Upper lobe of left lung (tissue), 4 donors: ENCODE measurements around the gene UNC13C.

Experiments used
- CTCF ChIP-seq, 6 experiments: fragments of 450-650 bp in 4 of 6; fragments of 200-600 bp in 2 of 6; sonication (generic) in 2 of 6; IDR thresholded peaks; one replicate each; pipeline ENCODE4 v1.5.1; 2016 to 2019; ENCODE audit warnings: antibody characterized with exemption in 6 of 6
- EP300 ChIP-seq, 4 donors: sonication (generic); formaldehyde crosslinking; IDR thresholded peaks; one replicate each; pipeline ENCODE4 v1.5.1; 2017; ENCODE audit warnings: antibody characterized with exemption in 4 of 4, control low read depth in 2 of 4

DNA sequence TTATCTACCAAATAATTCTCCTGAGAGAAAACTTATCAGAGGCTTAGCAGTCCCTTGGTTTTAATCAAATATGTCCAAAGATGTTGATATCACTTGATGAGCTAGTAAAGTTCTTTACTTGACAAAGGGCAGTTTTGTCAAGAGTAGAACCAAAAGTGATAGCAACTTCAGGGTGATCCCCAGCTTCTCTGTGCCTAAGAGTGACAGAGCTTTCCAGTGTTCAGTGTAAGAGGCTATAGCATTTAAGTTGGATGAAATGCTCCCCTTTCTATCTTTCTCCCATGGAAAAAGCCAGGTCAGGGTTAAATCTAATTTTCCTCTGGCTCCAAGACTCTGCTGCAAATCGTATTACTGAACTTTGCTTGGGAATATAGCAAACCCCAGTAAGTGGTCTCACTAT, 120.8 kb downstream of the UNC13C start:
- TF ChIP-seq CTCF (IDR thresholded peaks at IDR 0.05): no peak
- no peak for TF ChIP-seq EP300 (IDR thresholded peaks at IDR 0.05)
